HepG2 (cell line): ENCODE results near the gene STIM2. TPM values are rescaled to one million over a fixed set of nuclear protein-coding genes. Genes with fewer than 3 reads are reported as not detected.

Experiments
- ARID2 ChIP-seq: sonication (generic); formaldehyde crosslinking; IDR thresholded peaks from 2 replicates; pipeline ENCODE4 v1.8.1; 2022; ENCODE audit warnings: mild to moderate bottlenecking, missing genetic modification reagents, borderline replicate concordance
- CENPT ChIP-seq: sonication (generic); formaldehyde crosslinking; IDR thresholded peaks from 2 replicates; pipeline ENCODE4 v1.8.0; 2022; ENCODE audit warnings: low read depth, mild to moderate bottlenecking, moderate library complexity, missing genetic modification reagents
- HNRNPLL ChIP-seq: fragments of 200-400 bp; formaldehyde crosslinking; IDR thresholded peaks from 2 replicates; pipeline ENCODE4 v1.6.1; 2017; ENCODE audit warnings: mild to moderate bottlenecking, low read depth, low read length; ENCODE audit not compliant: poor library complexity, severe bottlenecking
- MEIS2 ChIP-seq: sonication (generic); formaldehyde crosslinking; IDR thresholded peaks from 2 replicates; pipeline ENCODE4 v1.9.0; 2021; ENCODE audit warnings: mild to moderate bottlenecking, missing genetic modification reagents
- NR2F1 ChIP-seq, 2 experiments: fragments of 450-650 bp in 1 of 2; formaldehyde crosslinking in 1 of 2; IDR thresholded peaks; 2 replicates each; pipeline versions ENCODE4 v1.5.0 to v1.6.1; 2016 to 2020; ENCODE audit warnings: mild to moderate bottlenecking in 1 of 2, missing compliant biosample characterization in 1 of 2, missing genetic modification reagents in 1 of 2, moderate library complexity in 1 of 2
- TAF1 ChIP-seq: sonication (generic); formaldehyde crosslinking; IDR thresholded peaks from 2 replicates; pipeline ENCODE4 v1.4.0; 2020; ENCODE audit warnings: missing genetic modification reagents
- YEATS4 ChIP-seq: sonication (generic); formaldehyde crosslinking; IDR thresholded peaks from 2 replicates; pipeline ENCODE4 v1.4.0; 2020; ENCODE audit warnings: missing genetic modification reagents, borderline replicate concordance
- ZC3H13 ChIP-seq: sonication (generic); formaldehyde crosslinking; IDR thresholded peaks from 2 replicates; pipeline ENCODE4 v1.8.1; 2023; ENCODE audit warnings: mild to moderate bottlenecking, missing genetic modification reagents, moderate library complexity
- ZNF335 ChIP-seq: sonication (generic); formaldehyde crosslinking; IDR thresholded peaks from 2 replicates; pipeline ENCODE4 v1.4.0; 2020; ENCODE audit warnings: missing genetic modification reagents
- ZNF546 ChIP-seq: sonication (generic); formaldehyde crosslinking; conservative IDR thresholded peaks from 2 replicates; pipeline ENCODE4 v1.8.1; 2023; ENCODE audit warnings: mild to moderate bottlenecking, missing genetic modification reagents
- ZNF747 ChIP-seq: sonication (generic); formaldehyde crosslinking; IDR thresholded peaks from 2 replicates; pipeline ENCODE4 v1.8.1; 2023; ENCODE audit warnings: missing genetic modification reagents, mild to moderate bottlenecking, borderline replicate concordance
- polyA plus RNA-seq, 8 experiments: library from polyadenylated mRNA; depleted of rRNA in 3 of 8; stranded (reverse) in 7 of 8; unstranded in 1 of 8; fragments of >200 nt; fragmentation: Illumina TruSeq in 4 of 8; extraction: Trizol in 4 of 8; gene quantifications; 2 replicates each; pipeline versions ENCODE4 v1.2.1 to v1.2.3, GENCODE V29; 2011 to 2016; ENCODE audit warnings: low read depth in 4 of 8, missing spikeins in 1 of 8, mixed read lengths in 1 of 8; ENCODE audit not compliant: insufficient read depth in 1 of 8
- total RNA-seq, 5 experiments: library from RNA; depleted of rRNA; stranded (reverse); fragments of >200 nt; fragmentation: Illumina TruSeq; extraction: Trizol; gene quantifications; 2 replicates each; pipeline ENCODE4 v1.2.3, GENCODE V29; 2016; ENCODE audit warnings: low read depth in 1 of 5
- TF ChIP-seq, protein P1 (sequence below): sonication (generic); formaldehyde crosslinking; IDR thresholded peaks from 2 replicates; pipeline ENCODE4 v1.4.0; 2020; ENCODE audit warnings: missing genetic modification reagents, mild to moderate bottlenecking, borderline replicate concordance
- TF ChIP-seq, protein P2 (sequence below), 2 experiments: sonication (generic) in 1 of 2; formaldehyde crosslinking in 1 of 2; IDR thresholded peaks; 2 replicates each; pipeline versions ENCODE4 v1.4.0 to v1.6.1; 2018 to 2020; ENCODE audit warnings: missing genetic modification reagents in 2 of 2, borderline replicate concordance in 1 of 2, low read depth in 1 of 2, mild to moderate bottlenecking in 1 of 2, missing biosample characterization in 1 of 2

Gene STIM2
- total and polyA plus RNA-seq, 2 of the 13 experiments (the other 11 are each of a cell fraction or from before 2014, with no cell fraction given): 19.3 to 19.4 TPM

DNA sequence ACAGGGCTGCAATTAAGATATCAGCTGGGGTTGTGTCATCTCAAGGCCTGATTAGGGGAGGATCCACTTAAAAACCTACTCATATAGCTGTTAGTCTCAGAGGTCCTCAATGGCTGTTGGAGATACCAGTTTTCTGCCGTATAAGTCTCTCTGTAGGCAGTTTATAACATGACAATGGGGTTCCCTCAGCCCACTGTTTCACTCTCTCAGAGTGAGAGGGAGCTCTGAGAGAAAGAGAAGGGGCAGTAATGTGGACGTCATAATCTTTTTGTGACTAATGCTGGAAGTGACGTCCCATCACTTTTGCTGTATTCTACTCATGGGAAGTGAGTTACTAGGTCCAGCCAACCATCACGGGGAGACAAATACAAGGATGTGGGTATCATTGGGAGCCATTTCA is 70.3 kb downstream of the STIM2 start (continued):
- TF ChIP-seq, protein P1, sequence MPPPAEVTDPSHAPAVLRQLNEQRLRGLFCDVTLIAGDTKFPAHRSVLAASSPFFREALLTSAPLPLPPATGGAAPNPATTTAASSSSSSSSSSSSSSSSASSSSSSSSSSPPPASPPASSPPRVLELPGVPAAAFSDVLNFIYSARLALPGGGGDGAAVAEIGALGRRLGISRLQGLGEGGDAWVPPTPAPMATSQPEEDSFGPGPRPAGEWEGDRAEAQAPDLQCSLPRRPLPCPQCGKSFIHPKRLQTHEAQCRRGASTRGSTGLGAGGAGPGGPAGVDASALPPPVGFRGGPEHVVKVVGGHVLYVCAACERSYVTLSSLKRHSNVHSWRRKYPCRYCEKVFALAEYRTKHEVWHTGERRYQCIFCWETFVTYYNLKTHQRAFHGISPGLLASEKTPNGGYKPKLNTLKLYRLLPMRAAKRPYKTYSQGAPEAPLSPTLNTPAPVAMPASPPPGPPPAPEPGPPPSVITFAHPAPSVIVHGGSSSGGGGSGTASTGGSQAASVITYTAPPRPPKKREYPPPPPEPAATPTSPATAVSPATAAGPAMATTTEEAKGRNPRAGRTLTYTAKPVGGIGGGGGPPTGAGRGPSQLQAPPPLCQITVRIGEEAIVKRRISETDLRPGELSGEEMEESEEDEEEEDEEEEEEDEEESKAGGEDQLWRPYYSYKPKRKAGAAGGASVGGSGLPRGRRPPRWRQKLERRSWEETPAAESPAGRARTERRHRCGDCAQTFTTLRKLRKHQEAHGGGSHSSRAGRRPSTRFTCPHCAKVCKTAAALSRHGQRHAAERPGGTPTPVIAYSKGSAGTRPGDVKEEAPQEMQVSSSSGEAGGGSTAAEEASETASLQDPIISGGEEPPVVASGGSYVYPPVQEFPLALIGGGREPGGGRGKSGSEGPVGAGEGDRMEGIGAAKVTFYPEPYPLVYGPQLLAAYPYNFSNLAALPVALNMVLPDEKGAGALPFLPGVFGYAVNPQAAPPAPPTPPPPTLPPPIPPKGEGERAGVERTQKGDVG (CRISPR knock-in tag): no peak
- TF ChIP-seq MEIS2 (no peak), YEATS4 (no peak), HNRNPLL (no peak), ZC3H13 (CRISPR knock-in tag) (no peak), ZNF546 (CRISPR knock-in tag) (no peak), NR2F1 (CRISPR knock-in tag; IDR thresholded peaks at IDR 0.05) (no peak), ZNF747 (CRISPR knock-in tag) (no peak), ARID2 (no peak), CENPT (CRISPR knock-in tag) (no peak), ZNF335 (CRISPR knock-in tag) (no peak), TAF1 (CRISPR knock-in tag) (no peak)
- TF ChIP-seq, protein P2, sequence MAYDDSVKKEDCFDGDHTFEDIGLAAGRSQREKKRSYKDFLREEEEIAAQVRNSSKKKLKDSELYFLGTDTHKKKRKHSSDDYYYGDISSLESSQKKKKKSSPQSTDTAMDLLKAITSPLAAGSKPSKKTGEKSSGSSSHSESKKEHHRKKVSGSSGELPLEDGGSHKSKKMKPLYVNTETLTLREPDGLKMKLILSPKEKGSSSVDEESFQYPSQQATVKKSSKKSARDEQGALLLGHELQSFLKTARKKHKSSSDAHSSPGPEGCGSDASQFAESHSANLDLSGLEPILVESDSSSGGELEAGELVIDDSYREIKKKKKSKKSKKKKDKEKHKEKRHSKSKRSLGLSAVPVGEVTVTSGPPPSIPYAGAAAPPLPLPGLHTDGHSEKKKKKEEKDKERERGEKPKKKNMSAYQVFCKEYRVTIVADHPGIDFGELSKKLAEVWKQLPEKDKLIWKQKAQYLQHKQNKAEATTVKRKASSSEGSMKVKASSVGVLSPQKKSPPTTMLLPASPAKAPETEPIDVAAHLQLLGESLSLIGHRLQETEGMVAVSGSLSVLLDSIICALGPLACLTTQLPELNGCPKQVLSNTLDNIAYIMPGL (CRISPR knock-in tag; IDR thresholded peaks at IDR 0.05; ENCODE audit: borderline replicate concordance in 1 of 2, low read depth in 1 of 2): no peak
